ENCODE results near the gene EEFSEC.

Gene EEFSEC

DNA sequence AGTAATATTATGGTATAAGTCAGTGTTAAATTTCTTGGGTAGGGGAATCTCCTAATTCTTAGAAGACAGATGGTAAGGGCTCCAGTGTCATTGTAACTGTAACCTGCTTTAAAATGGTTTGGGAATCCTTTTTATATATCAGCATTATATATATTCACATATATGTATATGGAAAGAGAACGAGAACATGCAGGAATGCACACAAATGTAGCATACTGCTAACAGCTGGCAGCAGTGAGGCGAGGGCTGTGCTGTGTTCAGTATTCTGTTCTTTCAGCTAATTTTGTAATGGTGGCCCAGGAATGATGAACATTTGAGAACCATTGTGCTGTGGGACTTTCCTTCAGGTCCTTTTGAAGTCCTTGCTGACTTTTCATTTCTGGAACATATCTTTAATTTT lies 60.8 kb downstream of the EEFSEC start:
- Histone ChIP-seq H3K4me1 (ENCODE audit: control insufficient read depth, insufficient read depth, low read length) (no peaks in the 10 kb centered on the region), H3K4me3 (ENCODE audit: low read length) (no peak overlapping the region), H3K36me3 (ENCODE audit: control insufficient read depth, insufficient read depth, low read length) (no peaks in the 10 kb centered on the region), H3K9me3 (ENCODE audit: control insufficient read depth, low read length) (no peaks in the 10 kb centered on the region), H3K27me3 (ENCODE audit: control insufficient read depth, insufficient read depth, low read length) (no peaks in the 10 kb centered on the region), H3K9ac (ENCODE audit: low read length) (no peak overlapping the region)

DNA sequence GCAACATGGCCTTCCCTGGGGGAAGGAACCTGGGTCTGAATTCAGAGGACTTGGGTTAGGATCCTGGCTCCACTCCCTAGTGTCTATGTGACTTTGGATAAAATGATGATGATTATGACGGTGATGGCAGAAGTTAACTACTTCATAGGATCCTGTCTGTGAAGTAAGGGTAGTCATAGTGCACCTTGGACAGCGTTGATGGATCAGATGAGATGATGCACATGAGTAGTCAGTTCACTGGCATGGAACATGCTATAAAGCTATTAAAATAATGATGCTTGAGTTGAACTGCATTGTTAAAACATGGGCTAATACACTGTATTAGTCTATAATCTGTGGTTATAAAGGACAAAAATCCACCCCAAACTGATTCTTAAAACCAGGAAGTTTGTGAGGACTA lies 62.0 kb downstream of the EEFSEC start:
- no peak overlapping the region for H3K4me3 ChIP-seq (ENCODE audit: low read length)
- no peak overlapping the region for H3K9ac ChIP-seq (ENCODE audit: low read length)
- no peaks in the 10 kb centered on the region for H3K4me1 ChIP-seq (ENCODE audit: control insufficient read depth, insufficient read depth, low read length)
- H3K9me3 ChIP-seq (ENCODE audit: control insufficient read depth, low read length): no peaks in the 10 kb centered on the region
- H3K27me3 ChIP-seq (ENCODE audit: control insufficient read depth, insufficient read depth, low read length): no peaks in the 10 kb centered on the region
- H3K36me3 ChIP-seq (ENCODE audit: control insufficient read depth, insufficient read depth, low read length): no peaks in the 10 kb centered on the region

DNA sequence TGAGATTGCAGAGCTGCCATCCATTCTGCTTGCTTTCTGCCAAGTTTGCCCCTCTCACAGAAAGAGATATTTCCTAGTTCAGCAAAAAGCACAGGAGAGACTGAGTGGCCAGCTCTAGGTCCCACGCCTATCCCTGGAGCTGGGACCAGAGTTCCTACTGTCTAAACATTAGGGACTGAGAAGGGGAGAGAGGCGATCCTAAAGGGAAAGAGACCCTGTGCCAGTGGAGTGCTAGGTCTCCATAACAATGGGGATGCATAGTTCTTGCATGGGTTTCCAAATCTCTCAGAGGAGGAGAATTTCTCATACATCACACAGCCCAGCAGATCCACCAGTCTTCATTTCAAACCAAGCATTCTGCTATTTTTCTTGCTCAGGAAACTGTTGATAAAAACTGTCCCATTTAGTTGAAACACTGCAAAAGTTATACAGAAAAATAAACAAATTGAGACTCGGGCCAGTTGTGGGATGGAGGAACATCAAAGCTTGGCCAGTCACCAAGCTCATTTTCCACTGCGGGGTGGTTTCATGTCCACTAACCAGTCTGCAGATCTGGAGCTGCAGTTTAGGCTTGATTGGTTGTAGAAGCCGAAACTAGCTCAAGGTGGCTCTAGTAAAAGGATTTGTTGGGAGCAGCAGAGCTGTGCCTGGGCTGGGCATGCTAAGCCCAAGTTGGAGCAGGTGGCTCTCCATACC lies 62.7 kb downstream of the EEFSEC start:
- Histone ChIP-seq H3K9me3 (ENCODE audit: control insufficient read depth, low read length) (no peaks in the 10 kb centered on the region), H3K27me3 (ENCODE audit: control insufficient read depth, insufficient read depth, low read length) (no peaks in the 10 kb centered on the region), H3K4me3 (ENCODE audit: low read length) (no peak overlapping the region), H3K36me3 (ENCODE audit: control insufficient read depth, insufficient read depth, low read length) (no peaks in the 10 kb centered on the region), H3K4me1 (ENCODE audit: control insufficient read depth, insufficient read depth, low read length) (no peaks in the 10 kb centered on the region), H3K9ac (ENCODE audit: low read length) (no peak overlapping the region)

DNA sequence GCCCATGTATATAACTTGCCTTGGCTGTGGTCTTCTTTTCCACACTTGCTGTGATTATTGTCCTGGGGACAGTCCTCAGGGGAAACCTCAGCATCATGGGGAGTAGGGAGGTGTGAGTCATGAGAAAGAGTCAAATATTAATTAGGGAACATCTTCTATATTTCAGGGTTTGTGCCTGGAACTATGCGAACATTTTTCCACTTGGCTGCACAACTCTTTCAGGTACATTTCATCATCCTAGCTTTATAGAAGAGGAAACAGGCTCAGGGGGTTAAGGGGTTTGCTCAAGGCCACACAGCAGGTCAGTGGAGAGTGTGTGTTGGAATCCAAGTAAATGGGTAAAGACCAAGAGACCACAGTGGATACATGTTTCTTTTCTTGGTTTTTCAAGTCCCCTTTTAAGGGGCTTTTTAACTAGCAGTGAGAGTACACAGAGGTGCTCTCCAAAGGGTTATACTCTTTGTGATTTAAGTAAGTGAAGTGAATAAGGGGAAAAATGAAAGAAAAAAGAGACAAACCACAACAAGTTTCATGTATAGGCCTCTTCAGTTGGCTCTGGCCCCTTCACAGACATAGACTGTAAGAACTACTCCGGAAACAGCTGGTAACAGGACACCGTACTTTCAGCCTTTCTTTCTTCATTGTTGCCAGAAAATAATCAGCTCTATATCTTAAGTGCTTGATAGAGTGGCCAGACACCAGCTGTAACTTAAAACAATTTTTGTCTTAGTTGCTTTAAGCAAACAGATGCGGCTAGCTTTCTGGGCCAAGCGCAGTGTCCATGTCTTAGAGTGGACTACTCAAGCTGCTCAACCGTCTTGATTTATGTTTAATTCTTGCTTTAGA lies 64.6 kb downstream of the EEFSEC start:
- H3K27me3 ChIP-seq (ENCODE audit: control insufficient read depth, insufficient read depth, low read length): no peaks in the 10 kb centered on the region
- no peaks in the 10 kb centered on the region for H3K36me3 ChIP-seq (ENCODE audit: control insufficient read depth, insufficient read depth, low read length)
- no peak overlapping the region for H3K4me3 ChIP-seq (ENCODE audit: low read length)
- no peaks in the 10 kb centered on the region for H3K9me3 ChIP-seq (ENCODE audit: control insufficient read depth, low read length)
- no peak overlapping the region for H3K9ac ChIP-seq (ENCODE audit: low read length)
- no peaks in the 10 kb centered on the region for H3K4me1 ChIP-seq (ENCODE audit: control insufficient read depth, insufficient read depth, low read length)

DNA sequence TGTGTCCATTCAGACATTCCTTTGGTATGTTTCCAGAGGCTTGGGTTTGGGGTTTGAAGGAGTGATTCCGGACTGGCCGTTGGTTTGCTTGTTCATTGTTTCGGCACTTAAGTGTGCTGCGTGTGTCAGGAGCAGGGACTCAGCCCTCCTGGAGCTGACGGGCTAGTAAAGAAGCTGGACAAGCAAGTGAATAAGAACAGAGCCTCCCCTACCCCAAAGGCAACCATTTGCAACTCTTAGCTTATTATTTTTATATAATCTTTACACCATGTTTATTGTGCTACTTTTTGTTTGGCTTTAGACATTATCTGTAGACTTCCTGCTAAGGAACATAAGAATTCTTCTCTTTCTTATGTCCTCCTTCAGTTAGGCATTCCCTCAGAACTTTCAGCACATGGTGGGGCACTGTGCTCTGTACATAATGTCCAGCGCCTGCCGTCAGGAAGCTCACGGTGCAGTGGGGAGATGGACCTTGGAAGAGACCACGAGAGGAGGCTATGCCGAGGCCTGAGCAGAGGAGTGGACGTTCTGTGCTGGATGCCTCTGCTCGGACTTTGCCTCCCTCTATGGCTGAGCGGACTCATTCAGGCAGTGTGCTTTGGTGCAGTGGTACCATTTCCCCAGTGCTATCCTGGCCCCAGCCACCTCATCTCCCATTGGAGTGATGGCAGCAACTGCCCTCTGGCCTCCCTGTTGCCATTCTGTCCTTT lies 65.4 kb downstream of the EEFSEC start:
- Histone ChIP-seq H3K36me3 (ENCODE audit: control insufficient read depth, insufficient read depth, low read length) (no peaks in the 10 kb centered on the region), H3K27me3 (ENCODE audit: control insufficient read depth, insufficient read depth, low read length) (no peaks in the 10 kb centered on the region), H3K4me1 (ENCODE audit: control insufficient read depth, insufficient read depth, low read length) (no peaks in the 10 kb centered on the region), H3K9ac (ENCODE audit: low read length) (no peak overlapping the region), H3K4me3 (ENCODE audit: low read length) (no peak overlapping the region), H3K9me3 (ENCODE audit: control insufficient read depth, low read length) (no peaks in the 10 kb centered on the region)

DNA sequence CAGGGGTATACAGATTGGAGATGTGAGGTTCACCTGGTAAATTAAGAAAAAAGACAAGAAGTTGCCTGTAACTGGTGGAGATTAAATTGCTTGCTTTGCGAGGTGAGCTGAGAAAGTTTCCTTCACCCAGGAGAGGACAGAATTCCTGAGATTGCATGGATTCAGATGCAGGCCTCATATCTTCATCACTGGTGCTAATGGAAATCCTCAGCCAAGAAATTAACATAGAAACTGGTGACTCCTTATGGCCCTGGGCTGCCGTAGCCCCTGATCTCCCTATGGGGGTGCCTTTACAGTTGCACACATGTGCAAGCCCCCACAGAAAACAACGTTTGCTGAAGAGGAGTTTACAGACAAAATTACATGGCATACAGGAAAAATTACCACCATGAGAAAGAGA lies 68.0 kb downstream of the EEFSEC start:
- Histone ChIP-seq H3K4me3 (ENCODE audit: low read length) (no peak overlapping the region), H3K4me1 (ENCODE audit: control insufficient read depth, insufficient read depth, low read length) (no peaks in the 10 kb centered on the region), H3K9me3 (ENCODE audit: control insufficient read depth, low read length) (no peaks in the 10 kb centered on the region), H3K27me3 (ENCODE audit: control insufficient read depth, insufficient read depth, low read length) (no peaks in the 10 kb centered on the region), H3K36me3 (ENCODE audit: control insufficient read depth, insufficient read depth, low read length) (no peaks in the 10 kb centered on the region), H3K9ac (ENCODE audit: low read length) (no peak overlapping the region)

DNA sequence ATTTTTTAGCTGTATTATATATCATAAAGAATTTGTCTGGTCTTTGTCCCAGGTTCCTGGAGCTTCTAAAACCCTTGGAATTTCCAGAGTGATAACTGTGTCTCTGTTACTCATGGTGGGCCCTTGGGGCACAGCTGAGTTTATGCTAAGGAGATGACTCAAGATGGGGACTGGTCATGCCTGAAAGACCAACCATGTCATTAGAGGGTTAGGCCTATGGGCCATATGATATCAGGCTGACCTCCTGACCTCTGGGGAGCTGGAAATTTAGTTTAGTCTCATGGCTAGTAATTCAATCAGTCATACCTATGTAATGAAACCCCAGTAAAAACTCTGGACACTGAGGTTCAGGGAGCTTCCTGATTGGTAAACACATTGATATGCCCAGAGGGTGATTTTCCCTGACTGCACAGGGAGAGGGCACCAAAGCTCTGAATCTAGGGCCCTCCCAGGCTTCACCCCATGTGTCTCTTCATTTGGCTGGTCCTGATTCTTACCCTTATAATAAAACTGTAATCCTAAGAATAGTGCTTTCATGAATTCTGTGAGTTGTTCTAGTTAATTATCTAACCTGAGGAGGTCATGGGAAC lies 69.6 kb downstream of the EEFSEC start:
- no peaks in the 10 kb centered on the region for H3K9me3 ChIP-seq (ENCODE audit: control insufficient read depth, low read length)
- no peak overlapping the region for H3K9ac ChIP-seq (ENCODE audit: low read length)
- no peak overlapping the region for H3K4me3 ChIP-seq (ENCODE audit: low read length)
- no peaks in the 10 kb centered on the region for H3K27me3 ChIP-seq (ENCODE audit: control insufficient read depth, insufficient read depth, low read length)
- no peaks in the 10 kb centered on the region for H3K4me1 ChIP-seq (ENCODE audit: control insufficient read depth, insufficient read depth, low read length)
- no peaks in the 10 kb centered on the region for H3K36me3 ChIP-seq (ENCODE audit: control insufficient read depth, insufficient read depth, low read length)

DNA sequence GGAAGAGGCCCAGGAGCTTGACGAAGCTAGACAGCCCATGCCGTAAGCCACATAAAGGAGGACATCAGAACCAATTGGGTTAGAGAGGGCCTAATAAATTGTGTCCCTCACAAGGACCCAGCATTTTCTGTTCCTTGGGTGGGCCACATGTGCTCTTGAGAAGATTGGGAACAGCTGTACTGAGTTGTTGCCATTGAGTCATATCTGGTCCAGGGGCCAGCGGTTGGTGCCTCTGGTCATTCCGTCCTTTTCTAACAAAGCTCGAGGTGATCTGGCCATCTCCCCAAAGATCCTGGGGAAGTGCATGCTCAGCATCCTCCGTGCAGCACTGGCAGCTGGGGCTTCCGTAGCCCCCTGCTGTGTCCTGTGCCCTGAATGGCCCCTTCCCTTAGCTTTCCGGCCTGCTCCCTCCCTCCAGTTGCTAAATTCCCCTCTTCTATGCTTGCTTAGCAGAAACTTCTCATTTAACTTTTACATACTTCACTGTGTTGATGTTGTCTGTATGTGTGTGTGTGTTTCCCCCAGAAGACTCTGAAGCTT lies 73.0 kb downstream of the EEFSEC start:
- Histone ChIP-seq H3K4me1 (ENCODE audit: control insufficient read depth, insufficient read depth, low read length) (no peaks in the 10 kb centered on the region), H3K9ac (ENCODE audit: low read length) (no peak overlapping the region), H3K9me3 (ENCODE audit: control insufficient read depth, low read length) (no peaks in the 10 kb centered on the region), H3K27me3 (ENCODE audit: control insufficient read depth, insufficient read depth, low read length) (no peaks in the 10 kb centered on the region), H3K36me3 (ENCODE audit: control insufficient read depth, insufficient read depth, low read length) (no peaks in the 10 kb centered on the region), H3K4me3 (ENCODE audit: low read length) (no peak overlapping the region)

DNA sequence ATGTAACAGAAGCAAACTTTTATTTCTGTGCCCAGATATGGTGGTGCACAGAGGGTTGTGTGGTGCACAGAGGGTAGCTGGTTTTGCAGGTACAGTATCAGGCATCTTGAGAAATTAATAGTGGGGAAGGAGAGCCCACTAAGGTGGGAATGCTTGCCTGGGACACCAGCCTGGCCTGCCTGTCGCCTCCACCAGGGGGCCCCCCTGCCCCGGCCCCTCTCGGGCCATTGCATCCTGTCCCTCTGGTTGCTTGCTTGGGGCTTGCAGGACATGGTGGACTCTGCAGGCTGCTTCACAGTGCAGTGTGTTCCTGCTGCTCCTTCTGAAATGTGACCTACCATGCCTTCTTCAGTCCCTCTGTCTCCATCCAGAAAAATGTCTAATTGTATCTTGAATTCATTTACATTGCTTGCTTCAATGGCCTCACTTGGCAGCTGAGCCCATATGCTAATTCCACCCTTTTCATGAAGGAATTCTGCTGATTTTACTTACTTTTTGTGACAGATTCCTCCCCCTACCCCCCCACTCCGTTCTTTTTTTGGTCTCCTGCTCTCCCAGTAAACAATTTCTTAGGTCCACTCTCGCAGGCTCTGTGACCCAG lies 73.6 kb downstream of the EEFSEC start:
- Histone ChIP-seq H3K9ac (ENCODE audit: low read length) (no peak overlapping the region), H3K36me3 (ENCODE audit: control insufficient read depth, insufficient read depth, low read length) (no peaks in the 10 kb centered on the region), H3K27me3 (ENCODE audit: control insufficient read depth, insufficient read depth, low read length) (no peaks in the 10 kb centered on the region), H3K9me3 (ENCODE audit: control insufficient read depth, low read length) (no peaks in the 10 kb centered on the region), H3K4me3 (ENCODE audit: low read length) (no peak overlapping the region), H3K4me1 (ENCODE audit: control insufficient read depth, insufficient read depth, low read length) (no peaks in the 10 kb centered on the region)

DNA sequence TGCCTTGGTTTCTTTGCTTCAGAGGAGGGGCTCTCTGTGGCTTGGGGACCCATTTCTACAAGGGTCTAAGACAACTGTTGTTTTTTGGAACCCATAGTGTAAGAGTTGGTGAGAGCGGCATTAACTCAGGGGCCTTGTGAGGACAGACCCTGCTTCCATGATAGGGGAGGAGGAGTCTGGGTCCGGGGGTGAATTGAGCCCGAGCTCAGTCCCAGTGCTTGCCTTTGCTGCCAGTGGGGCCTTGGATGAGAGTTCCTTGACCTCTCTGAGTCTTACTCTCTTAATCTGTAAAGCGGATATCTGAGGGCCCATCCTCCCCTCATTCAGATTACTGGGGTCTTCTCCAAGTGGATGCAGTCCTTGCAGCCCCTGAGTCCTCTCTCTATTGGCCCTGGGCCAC lies 74.2 kb downstream of the EEFSEC start:
- no peak overlapping the region for H3K9ac ChIP-seq (ENCODE audit: low read length)
- H3K4me3 ChIP-seq (ENCODE audit: low read length): no peak overlapping the region
- no peaks in the 10 kb centered on the region for H3K9me3 ChIP-seq (ENCODE audit: control insufficient read depth, low read length)

DNA sequence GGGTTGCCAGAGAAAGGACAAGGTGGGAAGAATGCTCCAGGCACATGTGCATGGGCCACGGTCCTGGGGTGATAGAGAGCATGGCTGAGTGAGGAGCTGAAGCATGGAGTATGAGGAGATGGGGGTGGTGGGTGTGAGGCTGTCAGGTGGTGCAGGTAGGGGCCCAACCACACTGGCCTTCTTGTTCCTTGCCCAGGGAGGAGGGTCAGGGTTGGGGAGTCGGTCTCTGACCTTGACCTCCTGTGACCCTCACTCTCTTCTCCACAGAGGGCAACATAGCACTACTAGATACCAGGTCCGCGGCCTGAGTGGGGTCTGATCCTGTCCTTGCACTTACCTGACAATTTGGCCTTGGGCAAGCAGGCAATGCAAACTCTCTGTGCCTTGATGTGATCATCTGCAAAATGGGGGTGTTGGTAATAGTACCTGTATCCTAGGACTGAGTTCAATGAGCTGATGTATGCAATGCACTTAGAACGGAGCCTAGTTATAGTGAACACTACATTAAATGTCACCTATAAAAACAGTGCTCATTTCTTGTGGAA lies 75.2 kb downstream of the EEFSEC start:
- no peak overlapping the region for H3K9ac ChIP-seq (ENCODE audit: low read length)
- H3K36me3 ChIP-seq (ENCODE audit: control insufficient read depth, insufficient read depth, low read length): no peaks in the 10 kb centered on the region
- no peaks in the 10 kb centered on the region for H3K27me3 ChIP-seq (ENCODE audit: control insufficient read depth, insufficient read depth, low read length)
- H3K4me3 ChIP-seq (ENCODE audit: low read length): no peak overlapping the region
- no peaks in the 10 kb centered on the region for H3K9me3 ChIP-seq (ENCODE audit: control insufficient read depth, low read length)
- no peaks in the 10 kb centered on the region for H3K4me1 ChIP-seq (ENCODE audit: control insufficient read depth, insufficient read depth, low read length)

More for the DNA sequence above, 74.2 kb downstream of the EEFSEC start:
- Histone ChIP-seq H3K4me1 (ENCODE audit: control insufficient read depth, insufficient read depth, low read length) (no peaks in the 10 kb centered on the region), H3K36me3 (ENCODE audit: control insufficient read depth, insufficient read depth, low read length) (no peaks in the 10 kb centered on the region), H3K27me3 (ENCODE audit: control insufficient read depth, insufficient read depth, low read length) (no peaks in the 10 kb centered on the region)

Measured in mucosa of stomach (tissue), 1 donor.